ENCODE results near the gene CLECL1. TPM values are rescaled to one million over a fixed set of nuclear protein-coding genes. Genes with fewer than 3 reads are reported as not detected.

The CLECL1 gene
- total and polyA plus RNA-seq, 12 donors = 0.38 to 1.9 (median 1.2) TPM; not detected in 4

- H3K9me3 ChIP-seq (replicated peaks in 1 of 3) = no peaks in the 10 kb centered on the region
- TF ChIP-seq, protein P1, sequence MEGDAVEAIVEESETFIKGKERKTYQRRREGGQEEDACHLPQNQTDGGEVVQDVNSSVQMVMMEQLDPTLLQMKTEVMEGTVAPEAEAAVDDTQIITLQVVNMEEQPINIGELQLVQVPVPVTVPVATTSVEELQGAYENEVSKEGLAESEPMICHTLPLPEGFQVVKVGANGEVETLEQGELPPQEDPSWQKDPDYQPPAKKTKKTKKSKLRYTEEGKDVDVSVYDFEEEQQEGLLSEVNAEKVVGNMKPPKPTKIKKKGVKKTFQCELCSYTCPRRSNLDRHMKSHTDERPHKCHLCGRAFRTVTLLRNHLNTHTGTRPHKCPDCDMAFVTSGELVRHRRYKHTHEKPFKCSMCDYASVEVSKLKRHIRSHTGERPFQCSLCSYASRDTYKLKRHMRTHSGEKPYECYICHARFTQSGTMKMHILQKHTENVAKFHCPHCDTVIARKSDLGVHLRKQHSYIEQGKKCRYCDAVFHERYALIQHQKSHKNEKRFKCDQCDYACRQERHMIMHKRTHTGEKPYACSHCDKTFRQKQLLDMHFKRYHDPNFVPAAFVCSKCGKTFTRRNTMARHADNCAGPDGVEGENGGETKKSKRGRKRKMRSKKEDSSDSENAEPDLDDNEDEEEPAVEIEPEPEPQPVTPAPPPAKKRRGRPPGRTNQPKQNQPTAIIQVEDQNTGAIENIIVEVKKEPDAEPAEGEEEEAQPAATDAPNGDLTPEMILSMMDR (IDR thresholded peaks at IDR 0.05) = no peak
- TF ChIP-seq POLR2A (IDR thresholded peaks at IDR 0.05) = no peak
- H3K27ac ChIP-seq = no peak overlapping the region
- peaks cover 0 to 11% of the 10 kb centered on the region in 2 donors for H3K4me1 ChIP-seq (replicated peaks in 1 of 2)
- intact Hi-C loops (cut with DNase I) = no loop called here
- DNase-seq = no peak
- no peak overlapping the region for H3K4me3 ChIP-seq
- no peaks in the 10 kb centered on the region for H3K36me3 ChIP-seq (replicated peaks in 1 of 2)
- 90 to 94% (median 94%) methylated on average over 1 of the region's 1 CpG for WGBS, 4 donors
- H3K27me3 ChIP-seq = no peaks in the 10 kb centered on the region
These were observed 31.3 kb downstream of the CLECL1 start for GRCh38 chr12:9701380-9702154.

- Histone ChIP-seq H3K36me3 (replicated peaks in 1 of 2) (no peaks in the 10 kb centered on the region), H3K27me3 (no peaks in the 10 kb centered on the region), H3K4me1 (replicated peaks in 1 of 2) (peaks cover 0 to 11% of the 10 kb centered on the region in 2 donors), H3K4me3 (no peak overlapping the region), H3K9me3 (replicated peaks in 1 of 3) (no peaks in the 10 kb centered on the region), H3K27ac (no peak overlapping the region)
- TF ChIP-seq, protein P1 (IDR thresholded peaks at IDR 0.05) = no peak
- TF ChIP-seq POLR2A (IDR thresholded peaks at IDR 0.05) = no peak
- intact Hi-C loops (cut with DNase I) = no loop called here
- DNase-seq = no peak
- 68 to 81% (median 79%) methylated on average over 2 of the region's 2 CpGs for WGBS, 4 donors
These were observed 32.3 kb downstream of the CLECL1 start for GRCh38 chr12:9700606-9700956.

- intact Hi-C loops (cut with DNase I) = no loop called here
- Histone ChIP-seq H3K27ac (no peak overlapping the region), H3K27me3 (no peaks in the 10 kb centered on the region), H3K9me3 (replicated peaks in 1 of 3) (no peaks in the 10 kb centered on the region), H3K4me1 (replicated peaks in 1 of 2) (peaks cover 0 to 11% of the 10 kb centered on the region in 2 donors), H3K4me3 (no peak overlapping the region), H3K36me3 (replicated peaks in 1 of 2) (no peaks in the 10 kb centered on the region)
- WGBS, 4 donors = 58 to 76% (median 74%) methylated on average over 2 of the region's 2 CpGs
- no peak for TF ChIP-seq POLR2A (IDR thresholded peaks at IDR 0.05)
- TF ChIP-seq, protein P1 (IDR thresholded peaks at IDR 0.05) = no peak
- no peak for DNase-seq
These were observed 32.8 kb downstream of the CLECL1 start for GRCh38 chr12:9699898-9700605.

DNA sequence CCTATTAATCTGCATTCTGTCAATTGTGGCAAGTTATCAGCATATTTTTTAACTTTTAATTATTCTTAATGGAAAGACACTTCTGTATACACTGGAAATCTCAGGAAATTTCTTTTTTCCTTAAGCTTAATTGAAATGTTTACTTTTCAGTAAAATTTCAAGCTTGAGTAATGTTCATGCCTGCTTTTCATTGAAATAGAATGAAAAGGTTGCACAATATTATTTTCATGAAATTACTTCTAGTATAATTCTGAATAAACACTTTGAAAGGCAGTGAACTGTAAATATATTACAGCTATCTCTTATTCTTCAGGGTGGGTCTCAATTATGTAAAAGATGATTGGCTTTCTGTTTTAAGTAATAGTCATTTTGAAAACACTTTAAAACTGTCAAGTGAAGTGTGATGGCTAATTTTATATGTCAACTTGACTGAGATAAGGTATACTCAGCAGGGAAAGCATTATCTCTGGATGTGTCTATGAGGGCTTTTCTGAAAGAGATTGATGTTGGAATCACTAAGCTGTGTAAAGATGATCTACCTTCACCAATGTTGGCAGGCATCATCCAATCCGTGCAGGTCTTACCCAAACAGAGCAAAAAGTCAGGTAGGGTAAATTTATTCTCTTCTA, 33.5 kb downstream of the CLECL1 start:
- DNase-seq = no peak
- Histone ChIP-seq H3K9me3 (replicated peaks in 1 of 3) (no peaks in the 10 kb centered on the region), H3K27me3 (no peaks in the 10 kb centered on the region), H3K4me3 (no peak overlapping the region), H3K27ac (no peak overlapping the region), H3K36me3 (replicated peaks in 1 of 2) (no peaks in the 10 kb centered on the region), H3K4me1 (replicated peaks in 1 of 2) (peaks cover 0 to 11% of the 10 kb centered on the region in 2 donors)
- intact Hi-C loops (cut with DNase I) = no loop called here
- WGBS, 4 donors = 52 to 85% (median 63%) methylated on average over 1 of the region's 1 CpG
- TF ChIP-seq, protein P1 (IDR thresholded peaks at IDR 0.05) = no peak
- TF ChIP-seq POLR2A (IDR thresholded peaks at IDR 0.05) = no peak
